T-helper 22 cell (primary cell): Measurements from ENCODE around the gene LIMK1.

Source experiments
- DNase-seq: peaks from one replicate; pipeline ENCODE4 v3.0.0-alpha.2; 2020; ENCODE audit warnings: low read depth

The LIMK1 gene

GRCh38 chr7:74056096-74056915, 27.3 kb upstream of the LIMK1 start:
- DNase-seq, result no peak

- no peak for DNase-seq
Measured at GRCh38 chr7:74057216-74057925, 26.2 kb upstream of the LIMK1 start.

DNA sequence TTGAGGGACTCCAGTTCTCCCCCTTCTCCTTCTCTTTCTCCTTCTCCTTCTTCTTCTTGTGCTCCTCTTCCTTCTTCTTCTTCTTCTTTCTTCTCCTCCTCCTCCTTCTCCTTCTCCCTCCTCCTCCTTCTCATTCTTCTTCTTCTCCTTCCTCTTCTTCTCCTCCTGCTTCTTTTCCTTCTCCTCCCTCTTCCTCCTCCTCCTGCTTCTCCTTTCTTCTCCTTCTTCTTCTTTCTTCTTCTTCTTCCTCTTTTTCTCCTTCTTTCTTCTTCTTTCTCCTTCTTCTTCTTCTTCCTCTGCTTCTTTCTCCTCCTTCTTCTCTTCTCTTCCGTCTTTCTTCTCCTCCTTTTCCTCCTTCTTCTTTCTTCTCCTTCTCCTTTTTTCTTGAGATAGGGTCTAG, 25.6 kb upstream of the LIMK1 start:
- DNase-seq, result no peak

- DNase-seq, result no peak
Measured at GRCh38 chr7:74058486-74058885, 25.1 kb upstream of the LIMK1 start.

- DNase-seq, result no peak
Measured at GRCh38 chr7:74059037-74059436, 24.6 kb upstream of the LIMK1 start.

DNA sequence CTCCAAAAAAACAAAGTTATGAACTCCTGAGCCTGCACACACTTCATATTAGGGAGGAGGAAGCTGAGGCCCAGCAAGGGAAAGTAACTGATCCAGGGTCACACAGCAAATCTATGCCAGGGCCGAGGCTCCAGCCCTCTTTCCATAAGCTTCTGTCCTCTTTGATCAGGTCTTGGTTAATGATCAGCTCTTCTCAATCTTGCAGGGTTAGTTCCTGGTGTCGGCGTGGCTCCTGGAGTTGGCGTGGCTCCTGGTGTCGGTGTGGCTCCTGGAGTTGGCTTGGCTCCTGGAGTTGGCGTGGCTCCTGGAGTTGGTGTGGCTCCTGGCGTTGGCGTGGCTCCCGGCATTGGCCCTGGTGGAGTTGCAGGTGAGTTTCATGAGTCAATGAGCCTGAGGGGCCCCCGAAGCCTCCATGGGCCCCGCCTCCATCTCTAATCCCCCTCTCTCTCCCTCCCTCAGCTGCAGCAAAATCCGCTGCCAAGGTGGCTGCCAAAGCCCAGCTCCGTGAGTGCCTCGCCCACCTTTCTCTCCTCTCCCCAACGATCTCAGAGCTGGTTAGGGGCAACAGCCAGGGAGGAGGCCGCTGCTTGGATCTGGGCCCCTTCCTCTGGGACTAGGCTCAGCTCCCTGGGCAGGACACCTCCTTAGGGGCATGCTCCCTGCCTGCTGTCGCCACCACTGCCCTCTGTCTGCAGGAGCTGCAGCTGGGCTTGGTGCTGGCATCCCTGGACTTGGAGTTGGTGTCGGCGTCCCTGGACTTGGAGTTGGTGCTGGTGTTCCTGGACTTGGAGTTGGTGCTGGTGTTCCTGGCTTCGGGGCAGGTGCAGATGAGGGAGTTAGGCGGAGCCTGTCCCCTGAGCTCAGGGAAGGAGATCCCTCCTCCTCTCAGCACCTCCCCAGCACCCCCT, 23.7 kb upstream of the LIMK1 start:
- DNase-seq, result no peak

DNA sequence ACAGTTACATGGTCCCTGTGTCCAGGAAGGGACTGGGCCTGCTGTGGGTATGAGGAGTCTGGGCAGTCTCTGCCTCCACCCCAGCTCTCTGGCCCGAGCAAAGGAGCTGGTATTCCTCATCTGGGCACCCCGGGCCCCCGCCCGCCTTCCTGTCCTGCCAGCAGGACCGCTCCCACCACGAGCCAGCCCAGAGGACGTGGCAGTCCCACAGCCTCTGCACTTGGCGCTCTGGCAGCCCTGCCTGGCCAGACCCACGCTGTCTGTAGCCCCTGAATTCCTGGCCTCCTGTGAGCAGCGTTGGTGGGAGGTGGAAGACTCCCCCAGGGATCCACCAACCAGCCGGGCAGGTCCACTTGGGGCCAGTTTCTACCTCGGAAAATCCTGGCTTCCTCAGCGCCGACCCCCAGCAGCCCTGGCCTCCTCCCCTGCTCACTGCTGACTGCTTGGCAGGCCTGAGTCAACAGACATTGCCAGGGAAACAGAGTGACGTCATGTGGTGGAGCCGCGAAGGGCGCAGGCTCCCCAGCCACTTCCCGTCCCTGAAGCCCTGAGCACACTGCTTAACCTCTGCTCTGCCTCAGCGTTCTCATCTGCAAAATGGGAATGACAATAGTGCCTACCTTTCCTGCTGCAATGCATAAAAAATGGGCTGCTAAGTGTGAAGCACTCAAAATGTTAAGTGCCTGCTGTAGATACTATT, 21.6 kb upstream of the LIMK1 start:
- peak; percentile 75 for DNase-seq

DNA sequence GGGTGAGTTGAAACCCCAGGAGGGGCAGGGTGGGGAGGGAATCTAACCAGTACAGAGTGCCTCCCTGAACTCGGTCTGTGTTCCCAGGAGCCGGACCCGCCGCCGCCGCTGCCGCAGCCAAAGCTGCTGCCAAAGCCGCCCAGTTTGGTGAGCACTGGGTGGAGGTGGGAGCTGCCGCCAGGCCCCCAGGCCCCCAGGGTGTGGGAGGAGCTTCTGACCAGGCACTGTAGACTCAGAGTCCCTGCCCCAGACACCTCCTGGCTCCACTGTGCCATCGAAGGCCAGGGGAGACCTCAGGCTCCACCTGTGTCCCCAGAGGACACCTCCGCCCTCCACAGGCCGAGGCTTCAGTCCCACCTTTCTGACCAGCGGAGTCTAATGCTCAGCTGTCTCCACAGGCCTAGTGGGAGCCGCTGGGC, 20.4 kb upstream of the LIMK1 start:
- no peak for DNase-seq

GRCh38 chr7:74063646-74064045, 20.0 kb upstream of the LIMK1 start:
- no peak for DNase-seq

- no peak for DNase-seq
Measured at GRCh38 chr7:74064696-74065095, 18.9 kb upstream of the LIMK1 start.

- no peak for DNase-seq
Measured at GRCh38 chr7:74066626-74067025, 17.0 kb upstream of the LIMK1 start.

GRCh38 chr7:74068378-74069085, 15.1 kb upstream of the LIMK1 start:
- DNase-seq, result no peak

DNA sequence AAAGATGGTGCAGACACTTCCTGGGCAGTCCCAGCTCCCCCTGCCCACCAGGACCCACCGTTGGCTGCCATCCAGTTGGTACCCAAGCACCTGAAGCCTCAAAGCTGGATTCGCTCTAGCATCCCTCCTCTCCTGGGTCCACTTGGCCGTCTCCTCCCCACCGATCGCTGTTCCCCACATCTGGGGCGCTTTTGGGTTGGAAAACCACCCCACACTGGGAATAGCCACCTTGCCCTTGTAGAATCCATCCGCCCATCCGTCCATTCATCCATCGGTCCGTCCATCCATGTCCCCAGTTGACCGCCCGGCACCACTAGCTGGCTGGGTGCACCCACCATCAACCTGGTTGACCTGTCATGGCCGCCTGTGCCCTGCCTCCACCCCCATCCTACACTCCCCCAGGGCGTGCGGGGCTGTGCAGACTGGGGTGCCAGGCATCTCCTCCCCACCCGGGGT, 14.5 kb upstream of the LIMK1 start:
- DNase-seq, result no peak

DNA sequence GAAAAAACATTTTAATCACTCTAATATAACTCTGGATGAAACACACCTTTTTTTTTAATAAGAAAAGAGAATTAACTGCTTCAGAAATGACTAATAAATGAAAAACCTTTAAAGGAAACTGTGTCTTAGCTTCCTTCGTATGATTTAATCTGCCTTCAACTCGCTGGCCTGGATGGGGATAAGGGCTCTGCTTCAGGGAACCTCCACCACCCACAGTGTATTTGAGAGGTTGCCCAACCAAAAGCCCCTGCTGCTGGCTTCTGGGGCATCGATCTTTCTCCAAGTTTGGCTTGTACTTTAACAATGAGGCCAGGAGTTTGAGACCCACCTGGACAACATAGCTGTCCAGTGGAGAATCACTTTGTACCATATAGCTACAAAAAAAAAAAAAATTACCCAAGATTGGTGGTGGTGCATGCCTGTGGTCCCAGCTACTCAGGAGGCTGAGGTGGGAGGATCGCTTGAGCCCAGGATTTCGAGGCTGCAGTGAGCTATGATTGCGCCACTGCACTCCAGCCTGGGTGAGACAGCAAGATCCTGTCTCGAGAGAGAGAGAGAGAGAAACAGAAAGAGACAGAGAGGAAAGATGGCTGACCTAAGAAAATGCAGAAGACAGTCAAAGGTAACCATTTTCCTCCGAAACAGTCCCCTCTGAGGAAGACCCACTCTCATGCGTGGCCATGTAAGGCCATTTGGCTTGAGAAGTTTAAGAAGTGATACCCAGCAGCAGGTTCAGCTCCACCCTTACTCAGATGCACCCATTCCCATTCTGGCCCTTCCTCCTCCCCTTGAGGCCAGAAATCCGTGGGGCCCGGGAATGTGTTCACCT, 13.6 kb upstream of the LIMK1 start:
- no peak for DNase-seq

- DNase-seq, result no peak
Measured at GRCh38 chr7:74070619-74070921, 13.0 kb upstream of the LIMK1 start.

DNA sequence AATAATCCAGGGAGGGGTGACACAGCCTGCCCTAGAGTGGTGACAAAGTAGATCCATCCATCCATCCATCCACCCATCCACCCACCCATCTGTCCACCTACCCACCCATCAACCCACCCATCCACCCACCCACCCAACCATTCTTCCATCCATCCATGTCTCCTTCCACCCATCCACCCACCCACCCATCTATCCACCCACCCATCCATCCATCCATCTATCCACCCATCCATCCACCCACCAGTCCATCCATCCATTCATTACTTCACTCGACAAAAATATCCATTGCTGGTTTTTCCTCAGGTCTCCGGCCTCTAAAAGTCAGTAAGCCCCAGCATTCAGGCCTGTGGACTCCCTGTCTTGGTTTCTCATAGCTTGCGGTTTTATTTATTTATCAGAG, 12.5 kb upstream of the LIMK1 start:
- DNase-seq, result no peak

GRCh38 chr7:74074770-74075169, 8.8 kb upstream of the LIMK1 start:
- DNase-seq, result no peak

- DNase-seq, result no peak
Measured at GRCh38 chr7:74078461-74078860, 5.1 kb upstream of the LIMK1 start.

DNA sequence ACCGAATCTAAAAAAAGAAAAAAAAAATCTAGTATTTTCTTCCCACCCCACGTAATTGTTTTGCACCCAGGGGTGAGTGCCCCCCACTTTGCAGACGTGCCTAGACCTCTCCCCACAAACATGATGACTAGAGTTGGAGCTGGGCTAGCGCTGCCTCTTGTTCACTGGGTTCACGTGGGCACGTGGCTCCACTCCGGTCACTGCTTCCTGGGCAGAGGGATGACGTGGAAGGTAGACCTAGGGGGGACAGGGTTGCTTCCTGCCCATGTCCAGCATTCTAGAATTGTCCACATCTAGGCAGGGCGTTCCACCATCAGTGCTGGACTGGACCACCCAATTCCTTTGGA, 861 bp upstream of the LIMK1 start:
- no peak for DNase-seq

DNA sequence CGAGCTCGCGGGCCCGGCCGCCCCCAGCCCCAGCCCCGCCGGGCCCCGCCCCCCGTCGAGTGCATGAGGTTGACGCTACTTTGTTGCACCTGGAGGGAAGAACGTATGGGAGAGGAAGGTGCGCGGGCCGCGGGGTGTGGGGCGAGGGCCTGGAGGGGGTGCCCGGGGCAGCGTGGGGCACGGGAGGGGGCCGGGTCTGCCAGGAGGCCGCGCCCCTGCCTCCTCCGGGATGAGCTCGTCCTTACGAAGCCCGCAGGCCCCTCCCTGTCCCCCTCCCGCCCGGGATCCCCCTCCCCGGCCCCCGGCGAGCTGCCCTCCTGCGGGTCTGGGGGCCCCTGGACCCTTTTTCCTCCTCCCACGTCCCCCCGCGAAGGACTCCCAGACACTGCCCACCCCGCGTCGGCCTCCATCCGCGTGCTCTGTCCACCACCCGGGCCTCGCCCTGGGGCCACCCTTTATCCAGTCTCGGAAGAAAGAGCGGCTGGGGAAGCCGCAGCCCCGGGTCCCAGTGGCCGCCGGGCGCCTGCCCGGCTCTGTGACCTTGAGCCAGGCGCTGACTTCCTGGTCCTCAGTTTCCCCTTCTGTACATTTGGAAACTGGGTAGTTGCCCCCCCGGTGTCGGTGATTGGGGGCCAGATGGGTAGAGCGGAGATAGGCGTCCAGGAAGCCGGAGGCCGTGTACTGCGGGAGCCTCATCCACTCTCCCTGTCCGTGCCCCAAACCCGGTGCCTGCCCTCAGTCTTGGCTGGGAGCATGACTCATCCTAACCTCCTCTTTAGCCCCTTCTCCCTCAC, 521 bp downstream of the LIMK1 start:
- no peak for DNase-seq
